ENCODE data around the gene PELI2. TPM values are rescaled to one million over a fixed set of nuclear protein-coding genes. Genes with fewer than 3 reads are reported as not detected.

Gene PELI2
- total and polyA plus RNA-seq, 8 donors: 10.3 to 15.0 (median 11.6) TPM

DNA sequence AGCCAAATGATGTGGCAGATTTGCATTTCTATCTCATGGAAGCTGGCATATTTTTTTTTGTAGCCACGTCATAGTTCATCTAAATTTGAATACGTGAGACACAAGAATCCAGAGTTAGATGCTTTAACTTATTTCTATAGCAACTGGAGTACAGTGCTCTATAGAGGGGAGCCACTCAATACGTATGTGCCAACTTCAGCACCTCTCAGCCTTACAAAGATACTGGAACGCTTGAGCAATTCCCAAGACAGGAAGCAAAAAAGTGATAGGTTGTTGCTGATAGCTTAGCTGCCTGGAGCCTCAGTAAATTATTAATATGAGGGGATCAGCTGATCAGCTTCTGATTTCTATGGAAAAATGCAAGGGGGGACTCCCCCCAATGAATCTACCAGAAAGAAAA, 24.1 kb upstream of the PELI2 start:
- TF ChIP-seq, protein P1, sequence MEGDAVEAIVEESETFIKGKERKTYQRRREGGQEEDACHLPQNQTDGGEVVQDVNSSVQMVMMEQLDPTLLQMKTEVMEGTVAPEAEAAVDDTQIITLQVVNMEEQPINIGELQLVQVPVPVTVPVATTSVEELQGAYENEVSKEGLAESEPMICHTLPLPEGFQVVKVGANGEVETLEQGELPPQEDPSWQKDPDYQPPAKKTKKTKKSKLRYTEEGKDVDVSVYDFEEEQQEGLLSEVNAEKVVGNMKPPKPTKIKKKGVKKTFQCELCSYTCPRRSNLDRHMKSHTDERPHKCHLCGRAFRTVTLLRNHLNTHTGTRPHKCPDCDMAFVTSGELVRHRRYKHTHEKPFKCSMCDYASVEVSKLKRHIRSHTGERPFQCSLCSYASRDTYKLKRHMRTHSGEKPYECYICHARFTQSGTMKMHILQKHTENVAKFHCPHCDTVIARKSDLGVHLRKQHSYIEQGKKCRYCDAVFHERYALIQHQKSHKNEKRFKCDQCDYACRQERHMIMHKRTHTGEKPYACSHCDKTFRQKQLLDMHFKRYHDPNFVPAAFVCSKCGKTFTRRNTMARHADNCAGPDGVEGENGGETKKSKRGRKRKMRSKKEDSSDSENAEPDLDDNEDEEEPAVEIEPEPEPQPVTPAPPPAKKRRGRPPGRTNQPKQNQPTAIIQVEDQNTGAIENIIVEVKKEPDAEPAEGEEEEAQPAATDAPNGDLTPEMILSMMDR (IDR thresholded peaks at IDR 0.05): no peak
- Histone ChIP-seq H3K9me3 (no peaks in the 10 kb centered on the region), H3K4me1 (peaks cover 0 to 25% of the 10 kb centered on the region in 2 donors), H3K4me3 (no peak overlapping the region), H3K27me3 (no peaks in the 10 kb centered on the region), H3K27ac (peak overlapping the region in 1 of 2 donors; percentile 76), H3K36me3 (no peaks in the 10 kb centered on the region)
- peak in 1 of 4 donors; percentile 55 for DNase-seq
- intact Hi-C loops (cut with DNase I): no loop called here
- ATAC-seq: peak; percentile 65

DNA sequence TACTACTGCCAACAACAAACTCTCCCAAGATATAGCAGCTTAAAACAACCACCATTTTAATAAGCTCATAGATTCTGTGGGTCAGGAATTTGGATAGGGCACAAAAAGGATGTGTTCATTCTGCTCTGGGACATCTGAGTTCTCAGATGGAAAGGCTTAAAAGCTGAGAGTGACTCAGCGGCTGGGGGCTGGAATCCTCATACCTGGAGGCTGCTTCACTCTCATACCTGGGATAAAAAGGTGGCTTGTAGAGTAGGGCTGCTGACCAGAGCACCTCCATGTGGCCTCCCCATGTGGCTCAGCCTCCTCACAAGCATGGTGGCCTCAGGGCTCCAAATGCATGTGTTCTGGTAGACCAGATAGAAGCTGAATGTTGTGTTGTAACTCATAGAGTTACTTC, 20.2 kb upstream of the PELI2 start:
- Histone ChIP-seq H3K27ac (no peak overlapping the region), H3K36me3 (no peaks in the 10 kb centered on the region), H3K27me3 (no peaks in the 10 kb centered on the region), H3K4me3 (no peak overlapping the region), H3K9me3 (no peaks in the 10 kb centered on the region), H3K4me1 (peaks cover 0 to 22% of the 10 kb centered on the region in 2 donors)
- ATAC-seq: no peak
- intact Hi-C loops (cut with DNase I): no loop called here
- TF ChIP-seq, protein P1 (IDR thresholded peaks at IDR 0.05): no peak
- no peak for DNase-seq

- ATAC-seq (peak; percentile 31), DNase-seq (no peak)
- Histone ChIP-seq H3K27ac (no peak overlapping the region), H3K9me3 (no peaks in the 10 kb centered on the region), H3K4me3 (no peak overlapping the region), H3K27me3 (no peaks in the 10 kb centered on the region), H3K4me1 (peaks cover 0 to 10% of the 10 kb centered on the region in 2 donors), H3K36me3 (no peaks in the 10 kb centered on the region)
- intact Hi-C loops (cut with DNase I): no loop called here
- TF ChIP-seq, protein P1 (IDR thresholded peaks at IDR 0.05): no peak
These were observed 19.0 kb upstream of the PELI2 start for GRCh38 chr14:56099081-56099797.

- Histone ChIP-seq H3K36me3 (no peaks in the 10 kb centered on the region), H3K27me3 (no peaks in the 10 kb centered on the region), H3K27ac (no peak overlapping the region), H3K4me3 (no peak overlapping the region), H3K4me1 (peaks cover 0 to 3% of the 10 kb centered on the region in 2 donors), H3K9me3 (no peaks in the 10 kb centered on the region)
- ATAC-seq (no peak), DNase-seq (no peak)
- TF ChIP-seq, protein P1 (IDR thresholded peaks at IDR 0.05): no peak
- intact Hi-C loops (cut with DNase I): no loop called here
These were observed 17.7 kb upstream of the PELI2 start for GRCh38 chr14:56100556-56100955.

- Histone ChIP-seq H3K4me3 (no peak overlapping the region), H3K9me3 (no peaks in the 10 kb centered on the region), H3K4me1 (peaks cover 0 to 3% of the 10 kb centered on the region in 2 donors), H3K27ac (no peak overlapping the region), H3K36me3 (no peaks in the 10 kb centered on the region), H3K27me3 (no peaks in the 10 kb centered on the region)
- ATAC-seq (peak; percentile 40), DNase-seq (no peak)
- TF ChIP-seq, protein P1 (IDR thresholded peaks at IDR 0.05): no peak
- intact Hi-C loops (cut with DNase I): no loop called here
These were observed 15.3 kb upstream of the PELI2 start for GRCh38 chr14:56102941-56103340.
